Endothelial cell of umbilical vein (primary cell): ENCODE results near the gene SPATA24. TPM values are rescaled to one million over a fixed set of nuclear protein-coding genes. Genes with fewer than 3 reads are reported as not detected.

Experiments used
- BruUV-seq: library from RNA; stranded (reverse); fragments of 400-500 nt; replicated peaks from 2 replicates; lab custom pipeline; 2021; lab: Mats Ljungman, UMichigan
- CTCF ChIA-PET: fragments of 300-600, 350-600 bp; sonication (Branson Sonifier 250); formaldehyde crosslinking; loops from one replicate; lab custom pipeline; 2021; ENCODE audit warnings: antibody characterized with exemption, inconsistent platforms; lab: Charles Lee
- POLR2A ChIA-PET: fragments of 300-600, 350-600 bp; sonication (Branson Sonifier 250); formaldehyde crosslinking; loops from one replicate; lab custom pipeline; 2021; ENCODE audit warnings: antibody characterized with exemption, inconsistent platforms; lab: Charles Lee
- DNase-seq: peaks from one replicate; pipeline ENCODE4 v3.0.0-alpha.2; 2011; ENCODE audit warnings: low read depth, low spot score
- FAIRE-seq: peaks from 2 replicates; lab custom pipeline; 2011; peaks lifted over from hg19 to GRCh38; lab: Jason Lieb, UNC
- H2AFZ ChIP-seq: 2 replicates; pipeline ENCODE4 v1.6.0; 2012; ENCODE audit warnings: low read depth, low read length, control low read depth, inconsistent platforms
- H3K27ac ChIP-seq: 2 replicates; pipeline ENCODE4 v1.5.1; 2011; ENCODE audit warnings: low read depth, mild to moderate bottlenecking, control low read depth, low read length, moderate library complexity; ENCODE audit not compliant: insufficient read depth
- H3K27me3 ChIP-seq, 2 experiments: 2 replicates each; pipeline versions ENCODE4 v1.6.0 to v1.6.1; 2011; ENCODE audit warnings: low read length in 2 of 2, mixed read lengths in 1 of 2; ENCODE audit not compliant: control insufficient read depth in 2 of 2, insufficient read depth in 2 of 2
- H3K36me3 ChIP-seq, 2 experiments: 2 replicates in 1 of 2; 3 replicates in 1 of 2; pipeline ENCODE4 v1.5.1; 2011; ENCODE audit warnings: low read length in 2 of 2, mild to moderate bottlenecking in 1 of 2, moderate library complexity in 1 of 2; ENCODE audit not compliant: control insufficient read depth in 2 of 2, insufficient read depth in 2 of 2; ENCODE audit errors: extremely low read depth in 1 of 2
- H3K4me1 ChIP-seq: 3 replicates; pipeline ENCODE4 v1.5.1; 2011; ENCODE audit warnings: mild to moderate bottlenecking, low read length; ENCODE audit not compliant: control insufficient read depth, insufficient read depth; ENCODE audit errors: extremely low read depth
- H3K4me2 ChIP-seq: 2 replicates; pipeline ENCODE4 v1.6.1; 2011; ENCODE audit warnings: low read length, control low read depth, mixed read lengths; ENCODE audit not compliant: insufficient read depth
- H3K4me3 ChIP-seq, 3 experiments: fragments of 200-600 bp in 1 of 3; sonication (generic), shearing (Covaris generic) in 1 of 3; replicated peaks in 1 of 3; 2 replicates each; pipeline ENCODE4 v1.5.1; 2011 to 2016; ENCODE audit warnings: control low read depth in 3 of 3, low read length in 3 of 3, mild to moderate bottlenecking in 2 of 3, inconsistent platforms in 1 of 3, low read depth in 1 of 3, moderate library complexity in 1 of 3; ENCODE audit not compliant: insufficient read depth in 1 of 3
- H3K79me2 ChIP-seq: 2 replicates; pipeline ENCODE4 v1.6.0; 2012; ENCODE audit warnings: low read length, inconsistent platforms; ENCODE audit not compliant: control insufficient read depth, insufficient read depth
- H3K9ac ChIP-seq: replicated peaks from 2 replicates; pipeline ENCODE3; 2011; ENCODE audit warnings: low read length, control low read depth; ENCODE audit not compliant: insufficient read depth; ENCODE audit errors: extremely low read depth
- H3K9me1 ChIP-seq: replicated peaks from 3 replicates; pipeline ENCODE4 v1.6.0; 2011; ENCODE audit warnings: mild to moderate bottlenecking, low read length; ENCODE audit not compliant: control insufficient read depth, insufficient read depth; ENCODE audit errors: extremely low read depth
- H3K9me3 ChIP-seq: replicated peaks from 2 replicates; pipeline ENCODE4 v1.5.1; 2012; ENCODE audit warnings: low read length, inconsistent platforms; ENCODE audit not compliant: control insufficient read depth, insufficient read depth
- H4K20me1 ChIP-seq: replicated peaks from 2 replicates; pipeline ENCODE3; 2011; ENCODE audit warnings: mild to moderate bottlenecking, low read length; ENCODE audit not compliant: control insufficient read depth, insufficient read depth; ENCODE audit errors: extremely low read depth
- EZH2 ChIP-seq: IDR thresholded peaks from 2 replicates; pipeline ENCODE4 v1.6.1; 2012; ENCODE audit warnings: borderline replicate concordance, low read depth, mild to moderate bottlenecking, moderate library complexity, low read length, inconsistent platforms; ENCODE audit not compliant: severe bottlenecking
- FOS ChIP-seq: IDR thresholded peaks from 2 replicates; pipeline ENCODE4 v1.6.1; 2011; ENCODE audit warnings: mild to moderate bottlenecking, low read length, moderate library complexity, borderline replicate concordance; ENCODE audit not compliant: insufficient read depth
- GATA2 ChIP-seq: IDR thresholded peaks from 2 replicates; pipeline ENCODE4 v1.7.0; 2011; ENCODE audit warnings: low read depth, mild to moderate bottlenecking, moderate library complexity, mixed read lengths, low read length; ENCODE audit not compliant: insufficient read length, insufficient read depth
- JUN ChIP-seq: IDR thresholded peaks from 2 replicates; pipeline ENCODE4 v1.6.1; 2011; ENCODE audit warnings: borderline replicate concordance, low read depth; ENCODE audit not compliant: insufficient read length, insufficient read depth
- MAX ChIP-seq: IDR thresholded peaks from 2 replicates; pipeline ENCODE4 v1.6.1; 2011; ENCODE audit not compliant: insufficient read depth, insufficient read length
- MYC ChIP-seq: IDR thresholded peaks from one replicate; pipeline ENCODE4 v1.6.1; 2011; ENCODE audit warnings: mild to moderate bottlenecking, low read depth, low read length
- POLR2A ChIP-seq: IDR thresholded peaks from 2 replicates; pipeline ENCODE4 v1.6.1; 2012; ENCODE audit warnings: low read depth, mild to moderate bottlenecking, control low read depth, low read length
- POLR2AphosphoS5 ChIP-seq: IDR thresholded peaks from 2 replicates; pipeline ENCODE4 v1.6.1; 2012; ENCODE audit warnings: low read depth, mild to moderate bottlenecking, control low read depth, low read length, moderate library complexity; ENCODE audit not compliant: insufficient read depth
- dilution Hi-C: fragments of 300-500 bp; cut with MboI; formaldehyde crosslinking; loops from one replicate; pipeline ENCODE4 v1.15.0; 2019; ENCODE audit warnings: low sequenced_read_pairs; ENCODE audit not compliant: extremely low pct_ligation_motif_present
- intact Hi-C: fragments of 100-400 bp; cut with micrococcal nuclease; formaldehyde crosslinking; loops from one replicate; pipeline ENCODE4 v1.10.0; 2022
- polyA plus RNA-seq, 4 experiments: library from polyadenylated mRNA; depleted of rRNA in 3 of 4; stranded (reverse) in 3 of 4; unstranded in 1 of 4; fragments of >200 nt; gene quantifications; 2 replicates each; pipeline versions ENCODE4 v1.2.1 to v1.2.3, GENCODE V29; 2011 to 2012; ENCODE audit warnings: missing spikeins in 1 of 4
- total RNA-seq: library from RNA; stranded (reverse); gene quantifications from 2 replicates; pipeline ENCODE4 v1.2.3, GENCODE V29; 2021
- TF ChIP-seq, protein P1 (sequence below), 2 donors: IDR thresholded peaks; 1 replicate in 1 of 2; 2 replicates in 1 of 2; pipeline ENCODE4 v1.5.1; 2011; ENCODE audit warnings: low read length in 2 of 2, mild to moderate bottlenecking in 2 of 2, moderate library complexity in 2 of 2, control low read depth in 1 of 2, inconsistent platforms in 1 of 2, low read depth in 1 of 2; ENCODE audit not compliant: insufficient read depth in 1 of 2; ENCODE audit errors: extremely low read depth in 1 of 2

The SPATA24 gene
- total and polyA plus RNA-seq, 2 donors (not counting 3 experiments of a cell fraction or from before 2014, with no cell fraction given): 3.2 to 7.9 TPM

DNA sequence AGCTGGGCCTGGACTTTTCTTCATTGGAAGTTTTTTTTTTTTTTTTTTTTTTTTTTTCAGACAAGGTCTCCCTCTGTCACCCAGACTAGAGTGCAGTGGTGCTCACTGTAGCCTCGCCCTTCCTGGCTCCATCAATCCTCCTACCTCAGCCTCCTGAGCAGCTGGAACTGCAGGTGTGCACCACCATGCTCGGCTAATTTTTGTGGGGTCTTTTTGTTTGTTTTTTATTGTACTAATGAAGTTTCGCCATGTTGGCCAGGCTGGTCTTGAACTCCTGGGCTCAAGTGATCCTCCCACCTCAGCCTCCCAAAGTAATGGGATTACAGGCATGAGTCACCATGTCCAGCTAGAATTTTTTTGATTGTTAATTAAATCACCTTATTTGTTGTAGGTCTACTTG lies 31.8 kb upstream of the SPATA24 start:
- intact Hi-C loops: no loop called here
- no peaks in the 10 kb centered on the region for H4K20me1 ChIP-seq
- H3K9me1 ChIP-seq: no peaks in the 10 kb centered on the region

More for the DNA sequence above, 31.8 kb upstream of the SPATA24 start:
- no peak for DNase-seq
- no peaks in the 10 kb centered on the region for H3K79me2 ChIP-seq
- no peaks in the 10 kb centered on the region for H3K27me3 ChIP-seq
- no peaks in the 10 kb centered on the region for H3K9me3 ChIP-seq
- peaks cover 10% of the 10 kb centered on the region for H3K4me1 ChIP-seq
- no peak overlapping the region for H2AFZ ChIP-seq
- no TSS peak for BruUV-seq
- H3K9ac ChIP-seq: no peak overlapping the region
- POLR2A ChIA-PET: interaction anchor here (1.7 kb wide), 1 partner anchor 9 kb away, joined by 4 read pairs; no protein-coding TSS in a partner anchor
- peaks cover 6 to 8% of the 10 kb centered on the region in 2 experiments for H3K36me3 ChIP-seq
- no peak for TF ChIP-seq JUN
- no peak for TF ChIP-seq FOS
- no peak for TF ChIP-seq POLR2AphosphoS5
- TF ChIP-seq POLR2A: no peak
- TF ChIP-seq MYC: no peak
- TF ChIP-seq GATA2: no peak
- TF ChIP-seq, protein P1, sequence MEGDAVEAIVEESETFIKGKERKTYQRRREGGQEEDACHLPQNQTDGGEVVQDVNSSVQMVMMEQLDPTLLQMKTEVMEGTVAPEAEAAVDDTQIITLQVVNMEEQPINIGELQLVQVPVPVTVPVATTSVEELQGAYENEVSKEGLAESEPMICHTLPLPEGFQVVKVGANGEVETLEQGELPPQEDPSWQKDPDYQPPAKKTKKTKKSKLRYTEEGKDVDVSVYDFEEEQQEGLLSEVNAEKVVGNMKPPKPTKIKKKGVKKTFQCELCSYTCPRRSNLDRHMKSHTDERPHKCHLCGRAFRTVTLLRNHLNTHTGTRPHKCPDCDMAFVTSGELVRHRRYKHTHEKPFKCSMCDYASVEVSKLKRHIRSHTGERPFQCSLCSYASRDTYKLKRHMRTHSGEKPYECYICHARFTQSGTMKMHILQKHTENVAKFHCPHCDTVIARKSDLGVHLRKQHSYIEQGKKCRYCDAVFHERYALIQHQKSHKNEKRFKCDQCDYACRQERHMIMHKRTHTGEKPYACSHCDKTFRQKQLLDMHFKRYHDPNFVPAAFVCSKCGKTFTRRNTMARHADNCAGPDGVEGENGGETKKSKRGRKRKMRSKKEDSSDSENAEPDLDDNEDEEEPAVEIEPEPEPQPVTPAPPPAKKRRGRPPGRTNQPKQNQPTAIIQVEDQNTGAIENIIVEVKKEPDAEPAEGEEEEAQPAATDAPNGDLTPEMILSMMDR (IDR thresholded peaks at IDR 0.05; ENCODE audit: extremely low read depth in 1 of 2, insufficient read depth in 1 of 2, low read depth in 1 of 2, low read length in 2 of 2): no peak
- TF ChIP-seq EZH2: no peak
- no peak for TF ChIP-seq MAX
- CTCF ChIA-PET: interaction anchor here (0.6 to 3.3 kb wide), 3 partner anchors 13 to 78 kb away, joined by 3 to 16 read pairs (median 3); no protein-coding TSS in a partner anchor
- no peak overlapping the region for H3K4me3 ChIP-seq
- FAIRE-seq: no peak
- no peak overlapping the region for H3K4me2 ChIP-seq
- dilution Hi-C loops: no loop called here
- no peak overlapping the region for H3K27ac ChIP-seq
